Left kidney (tissue), 2 donors: ENCODE measurements around the gene PMAIP1. TPM values are rescaled to one million over a fixed set of nuclear protein-coding genes. Genes with fewer than 3 reads are reported as not detected.

ENCODE experiments used
- DNase-seq: peaks from one replicate; pipeline ENCODE4 v3.0.0-alpha.2; 2013
- polyA plus RNA-seq: library from polyadenylated mRNA; unstranded; fragments of 120-200 nt; gene quantifications from one replicate; pipeline ENCODE4 v1.2.1, GENCODE V29; 2013; ENCODE audit not compliant: insufficient read length

Gene PMAIP1
- polyA plus RNA-seq, 1 donor: 3.6 TPM

GRCh38 chr18:59910967-59911366 is 11.2 kb downstream of the PMAIP1 start:
- no peak for DNase-seq

- no peak for DNase-seq
Measured at GRCh38 chr18:59911600-59911999, 11.8 kb downstream of the PMAIP1 start.

- no peak for DNase-seq
Measured at GRCh38 chr18:59912007-59912550, 12.3 kb downstream of the PMAIP1 start.

- no peak for DNase-seq
Measured at GRCh38 chr18:59915606-59916005, 15.8 kb downstream of the PMAIP1 start.

GRCh38 chr18:59916746-59917145 is 16.9 kb downstream of the PMAIP1 start:
- no peak for DNase-seq

GRCh38 chr18:59917422-59917821 is 17.6 kb downstream of the PMAIP1 start:
- DNase-seq: no peak

- peak; percentile 37 for DNase-seq
Measured at GRCh38 chr18:59918320-59918755, 18.5 kb downstream of the PMAIP1 start.

- no peak for DNase-seq
Measured at GRCh38 chr18:59918997-59919396, 19.2 kb downstream of the PMAIP1 start.

- no peak for DNase-seq
Measured at GRCh38 chr18:59921384-59921891, 21.6 kb downstream of the PMAIP1 start.

- DNase-seq: no peak
Measured at GRCh38 chr18:59923539-59924196, 23.9 kb downstream of the PMAIP1 start.

- no peak for DNase-seq
Measured at GRCh38 chr18:59926131-59926530, 26.3 kb downstream of the PMAIP1 start.

- no peak for DNase-seq
Measured at GRCh38 chr18:59927246-59927825, 27.5 kb downstream of the PMAIP1 start.

GRCh38 chr18:59928201-59928600 is 28.4 kb downstream of the PMAIP1 start:
- DNase-seq: no peak

- no peak for DNase-seq
Measured at GRCh38 chr18:59929621-59930295, 30.0 kb downstream of the PMAIP1 start.

- no peak for DNase-seq
Measured at GRCh38 chr18:59932401-59932800, 32.6 kb downstream of the PMAIP1 start.

- DNase-seq: no peak
Measured at GRCh38 chr18:59938676-59939075, 38.9 kb downstream of the PMAIP1 start.

GRCh38 chr18:59939127-59939526 is 39.3 kb downstream of the PMAIP1 start:
- no peak for DNase-seq

GRCh38 chr18:59940068-59940467 is 40.3 kb downstream of the PMAIP1 start:
- no peak for DNase-seq

GRCh38 chr18:59941331-59941730 is 41.5 kb downstream of the PMAIP1 start:
- DNase-seq: no peak

- no peak for DNase-seq
Measured at GRCh38 chr18:59942601-59943000, 42.8 kb downstream of the PMAIP1 start.

GRCh38 chr18:59945544-59945943 is 45.7 kb downstream of the PMAIP1 start:
- DNase-seq: no peak

- DNase-seq: no peak
Measured at GRCh38 chr18:59950215-59950944, 50.6 kb downstream of the PMAIP1 start.
